B cell (primary cell): ENCODE measurements around the gene KRT38. TPM values are rescaled to one million over a fixed set of nuclear protein-coding genes. Genes with fewer than 3 reads are reported as not detected.

Experiments
- ATAC-seq: fragments of 200-7000 bp; cut with Tn5 transposase; one replicate; pipeline ENCODE4 v1.10.0; 2021; ENCODE audit warnings: low read depth, mild to moderate bottlenecking, moderate number of reproducible peaks, moderate library complexity
- CTCF ChIA-PET: fragments of 350-600 bp; sonication (Branson Sonifier 250); formaldehyde crosslinking; loops from one replicate; lab custom pipeline; 2021; ENCODE audit warnings: antibody characterized with exemption, inconsistent platforms; lab: Charles Lee
- POLR2A ChIA-PET: fragments of 350-600 bp; sonication (Branson Sonifier 250); formaldehyde crosslinking; loops from one replicate; lab custom pipeline; 2021; ENCODE audit warnings: antibody characterized with exemption; lab: Charles Lee
- DNase-seq: peaks from one replicate; pipeline ENCODE4 v3.0.0; 2013
- H2AFZ ChIP-seq: 2 replicates; pipeline ENCODE4 v1.6.1; 2012; ENCODE audit warnings: mild to moderate bottlenecking, low read depth, low read length; ENCODE audit not compliant: insufficient read depth, poor library complexity, severe bottlenecking
- H3K27ac ChIP-seq, 2 donors: 1 replicate in 1 of 2; 2 replicates in 1 of 2; pipeline ENCODE4 v1.5.1; 2012 to 2013; ENCODE audit warnings: low read length in 2 of 2, mild to moderate bottlenecking in 2 of 2, moderate library complexity in 1 of 2
- H3K27me3 ChIP-seq, 4 experiments: fragments of 200-600 bp in 1 of 4; sonication (generic) in 1 of 4; replicated peaks in 1 of 4; 1 replicate in 2 of 4; 2 replicates in 2 of 4; pipeline versions ENCODE4 v1.6.1 to v1.7.0; 2013 to 2016; ENCODE audit warnings: low read length in 3 of 4, mild to moderate bottlenecking in 2 of 4, mixed read lengths in 1 of 4, moderate library complexity in 1 of 4; ENCODE audit not compliant: insufficient read depth in 4 of 4, control insufficient read depth in 3 of 4; ENCODE audit errors: control extremely low read depth in 1 of 4
- H3K36me3 ChIP-seq, 2 experiments: replicated peaks in 1 of 2; 1 replicate in 1 of 2; 2 replicates in 1 of 2; pipeline versions ENCODE4 v1.6.1 to v1.7.1; 2013; ENCODE audit warnings: low read length in 1 of 2; ENCODE audit not compliant: insufficient read depth in 2 of 2, control insufficient read depth in 1 of 2; ENCODE audit errors: control extremely low read depth in 1 of 2, extremely low read depth in 1 of 2
- H3K4me1 ChIP-seq, 2 donors: fragments of 200-600 bp in 1 of 2; sonication (generic) in 1 of 2; 1 replicate in 1 of 2; 2 replicates in 1 of 2; pipeline versions ENCODE4 v1.5.1 to v1.6.1; 2013 to 2017; ENCODE audit warnings: low read length in 2 of 2; ENCODE audit not compliant: control insufficient read depth in 2 of 2, insufficient read depth in 2 of 2
- H3K4me2 ChIP-seq: replicated peaks from 2 replicates; pipeline ENCODE3; 2012; ENCODE audit warnings: mild to moderate bottlenecking, low read depth, low read length; ENCODE audit not compliant: poor library complexity, severe bottlenecking
- H3K4me3 ChIP-seq, 5 experiments: fragments of 200-600 bp in 1 of 5; sonication (generic) in 1 of 5; 1 replicate in 3 of 5; 2 replicates in 2 of 5; pipeline versions ENCODE4 v1.5.1 to v1.7.0; 2011 to 2016; ENCODE audit warnings: low read length in 4 of 5, mild to moderate bottlenecking in 4 of 5, low read depth in 2 of 5, control low read depth in 1 of 5, moderate library complexity in 1 of 5; ENCODE audit not compliant: insufficient read depth in 1 of 5; ENCODE audit errors: control extremely low read depth in 1 of 5, extremely low read depth in 1 of 5
- H3K79me2 ChIP-seq: fragments of 200-600 bp; sonication (generic); one replicate; pipeline ENCODE4 v1.6.0; 2016; ENCODE audit warnings: low read length; ENCODE audit not compliant: control insufficient read depth, insufficient read depth
- H3K9ac ChIP-seq: fragments of 200-600 bp; sonication (generic); 2 replicates; pipeline ENCODE4 v1.6.1; 2017; ENCODE audit warnings: mild to moderate bottlenecking, low read length, moderate library complexity
- H3K9me3 ChIP-seq, 3 donors: one replicate each; pipeline versions ENCODE4 v1.6.1 to v1.7.1; 2013; ENCODE audit warnings: low read length in 2 of 3; ENCODE audit not compliant: control insufficient read depth in 2 of 3, insufficient read depth in 1 of 3; ENCODE audit errors: control extremely low read depth in 1 of 3
- H4K20me1 ChIP-seq: 2 replicates; pipeline ENCODE4 v1.6.0; 2012; ENCODE audit warnings: mild to moderate bottlenecking, low read length; ENCODE audit not compliant: insufficient read depth, control insufficient read depth, poor library complexity, severe bottlenecking
- H3K27ac Mint-ChIP-seq: one replicate; pipeline ENCODE4 v1.8.0; 2021; ENCODE audit warnings: mixed read lengths
- H3K27me3 Mint-ChIP-seq: one replicate; pipeline ENCODE4 v1.8.0; 2021; ENCODE audit warnings: mixed read lengths
- H3K4me1 Mint-ChIP-seq: one replicate; pipeline ENCODE4 v1.8.0; 2021; ENCODE audit warnings: mixed read lengths
- H3K4me3 Mint-ChIP-seq: one replicate; pipeline ENCODE4 v1.8.0; 2021; ENCODE audit warnings: mixed read lengths
- H3K9me3 Mint-ChIP-seq: one replicate; pipeline ENCODE4 v1.8.0; 2022; ENCODE audit warnings: mixed read lengths; ENCODE audit not compliant: insufficient read depth
- EZH2 ChIP-seq: IDR thresholded peaks from 2 replicates; pipeline ENCODE4 v1.6.1; 2012; ENCODE audit warnings: borderline replicate concordance, low read depth, mild to moderate bottlenecking, moderate library complexity, low read length; ENCODE audit not compliant: insufficient read depth, poor library complexity, severe bottlenecking
- WGBS: methylation state at CpG from one replicate; pipeline ENCODE4 v1.1.5; 2013; ENCODE audit warnings: missing lambda C conversion rate; ENCODE audit not compliant: insufficient coverage; 5-methylcytosine and 5-hydroxymethylcytosine counted together
- intact Hi-C: fragments of 100-400 bp; cut with micrococcal nuclease; formaldehyde crosslinking; loops from one replicate; pipeline ENCODE4 v1.10.0; 2022
- polyA plus RNA-seq: library from polyadenylated mRNA; depleted of rRNA; stranded (reverse); fragments of >200 nt; gene quantifications from 2 replicates; pipeline ENCODE4 v1.2.3, GENCODE V29; 2012
- total RNA-seq, 2 donors: library from RNA; stranded (reverse); fragments of 120-200 nt in 1 of 2; gene quantifications; 1 replicate in 1 of 2; 2 replicates in 1 of 2; pipeline versions ENCODE4 v1.2.3 to v1.2.4, GENCODE V29; 2013 to 2022
- TF ChIP-seq, protein P1 (sequence below): fragments of 200-600 bp; IDR thresholded peaks from one replicate; pipeline ENCODE4 v1.8.0; 2022; ENCODE audit warnings: antibody characterized with exemption, mild to moderate bottlenecking

KRT38 gene
- total and polyA plus RNA-seq, 2 donors (not counting 1 experiment from before 2014, with no cell fraction given): not detected

DNA sequence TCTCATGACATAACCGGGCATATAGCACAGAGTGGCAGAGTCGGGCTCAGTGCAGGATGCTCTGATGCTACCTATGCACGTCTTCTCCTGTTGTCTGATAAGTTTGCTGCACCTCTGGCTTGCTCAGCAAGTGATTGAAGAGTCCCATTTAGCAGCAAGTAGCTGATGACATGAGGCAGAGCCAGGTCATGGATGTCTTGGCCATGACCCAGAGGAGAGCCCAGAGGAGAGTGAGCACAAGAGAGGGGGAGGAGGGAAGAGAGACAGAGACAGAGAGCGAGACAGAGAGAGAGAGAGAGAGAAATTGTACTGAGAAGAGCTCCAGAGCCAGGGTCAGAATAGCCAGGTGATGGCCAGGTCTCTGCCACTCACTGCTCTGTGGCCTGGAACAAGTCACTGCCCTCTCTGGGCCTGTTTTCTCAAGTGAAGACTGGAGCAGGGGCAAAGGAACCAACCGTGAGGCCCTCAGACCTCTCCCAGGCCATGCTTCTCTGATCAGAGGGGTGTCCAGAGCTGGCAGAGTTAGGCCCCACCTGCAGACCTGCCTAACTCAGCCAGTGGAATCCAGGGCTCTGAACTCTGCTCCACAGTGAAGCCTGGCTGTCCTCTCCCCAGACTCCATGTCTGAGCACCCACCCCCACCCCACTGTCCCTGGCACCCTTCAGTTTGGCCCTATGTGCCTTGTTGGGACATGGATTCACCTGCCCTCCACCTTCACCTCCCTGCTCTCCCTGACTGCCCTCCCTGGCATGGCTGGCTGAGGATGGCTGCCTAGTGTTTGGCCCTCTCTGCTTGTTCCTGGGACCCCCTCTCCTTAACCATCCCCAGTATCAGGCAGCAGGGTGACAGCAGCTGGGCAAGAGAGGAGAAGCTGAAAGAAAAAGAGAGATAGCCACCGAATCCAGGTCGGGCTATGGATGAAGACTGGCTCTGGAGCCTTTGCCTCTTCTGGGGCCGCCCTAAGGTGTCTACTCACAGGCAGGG is 44.4 kb upstream of the KRT38 start:
- Histone ChIP-seq H3K4me1 (no peaks in the 10 kb centered on the region), H3K4me3 (no peak overlapping the region), H3K9ac (no peak overlapping the region), H3K27ac (no peak overlapping the region), H2AFZ (no peak overlapping the region), H4K20me1 (no peaks in the 10 kb centered on the region), H3K79me2 (no peaks in the 10 kb centered on the region), H3K27me3 (peaks cover 0 to 7% (median 0%) of the 10 kb centered on the region in 4 experiments), H3K4me2 (no peak overlapping the region), H3K36me3 (no peaks in the 10 kb centered on the region), H3K9me3 (peaks cover 0 to 4% (median 0%) of the 10 kb centered on the region in 3 donors)
- ChIA-PET POLR2A (no interaction called here), CTCF (interaction anchor here (0.6 kb wide), 1 partner anchor 12 kb away, joined by 3 read pairs; no protein-coding TSS in a partner anchor)
- no peak for TF ChIP-seq EZH2
- TF ChIP-seq, protein P1, sequence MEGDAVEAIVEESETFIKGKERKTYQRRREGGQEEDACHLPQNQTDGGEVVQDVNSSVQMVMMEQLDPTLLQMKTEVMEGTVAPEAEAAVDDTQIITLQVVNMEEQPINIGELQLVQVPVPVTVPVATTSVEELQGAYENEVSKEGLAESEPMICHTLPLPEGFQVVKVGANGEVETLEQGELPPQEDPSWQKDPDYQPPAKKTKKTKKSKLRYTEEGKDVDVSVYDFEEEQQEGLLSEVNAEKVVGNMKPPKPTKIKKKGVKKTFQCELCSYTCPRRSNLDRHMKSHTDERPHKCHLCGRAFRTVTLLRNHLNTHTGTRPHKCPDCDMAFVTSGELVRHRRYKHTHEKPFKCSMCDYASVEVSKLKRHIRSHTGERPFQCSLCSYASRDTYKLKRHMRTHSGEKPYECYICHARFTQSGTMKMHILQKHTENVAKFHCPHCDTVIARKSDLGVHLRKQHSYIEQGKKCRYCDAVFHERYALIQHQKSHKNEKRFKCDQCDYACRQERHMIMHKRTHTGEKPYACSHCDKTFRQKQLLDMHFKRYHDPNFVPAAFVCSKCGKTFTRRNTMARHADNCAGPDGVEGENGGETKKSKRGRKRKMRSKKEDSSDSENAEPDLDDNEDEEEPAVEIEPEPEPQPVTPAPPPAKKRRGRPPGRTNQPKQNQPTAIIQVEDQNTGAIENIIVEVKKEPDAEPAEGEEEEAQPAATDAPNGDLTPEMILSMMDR: no peak
- H3K4me3 Mint-ChIP-seq: no peak overlapping the region
- H3K4me1 Mint-ChIP-seq: no peaks in the 10 kb centered on the region
- 86% methylated on average over 8 of the region's 8 CpGs for WGBS
- no peak overlapping the region for H3K27ac Mint-ChIP-seq
- DNase-seq (no peak), ATAC-seq (no peak)
- no peaks in the 10 kb centered on the region for H3K9me3 Mint-ChIP-seq
- intact Hi-C loops: no loop called here
- H3K27me3 Mint-ChIP-seq: peaks cover 23% of the 10 kb centered on the region
